SIG-M5 treated with dmso at 0.1 percent for 504 hours (cell line): Measurements from ENCODE around the gene ISCU.
"Not testable (repeated sequence)": the region's sequence is repeated elsewhere in the genome, so short reads cannot be mapped to it uniquely, and the experiment has no call there.

Experiments
- DNase-seq: peaks from one replicate; lab custom pipeline; 2025; ENCODE audit not compliant: unreplicated experiment; lab: John Stamatoyannopoulos, UW

The ISCU gene

GRCh38 chr12:108568338-108569154 is 6.2 kb downstream of the ISCU start:
- DNase-seq, result no peak

GRCh38 chr12:108570743-108571608 is 8.6 kb downstream of the ISCU start:
- peak; percentile 26 for DNase-seq

GRCh38 chr12:108571609-108572165 is 9.3 kb downstream of the ISCU start:
- DNase-seq, result no peak

GRCh38 chr12:108572166-108572790 is 9.9 kb downstream of the ISCU start:
- no peak for DNase-seq

- no peak for DNase-seq
These were observed 10.9 kb downstream of the ISCU start for GRCh38 chr12:108573317-108573716.

- not testable (repeated sequence) for DNase-seq
These were observed 11.9 kb downstream of the ISCU start for GRCh38 chr12:108574276-108574675.

DNA sequence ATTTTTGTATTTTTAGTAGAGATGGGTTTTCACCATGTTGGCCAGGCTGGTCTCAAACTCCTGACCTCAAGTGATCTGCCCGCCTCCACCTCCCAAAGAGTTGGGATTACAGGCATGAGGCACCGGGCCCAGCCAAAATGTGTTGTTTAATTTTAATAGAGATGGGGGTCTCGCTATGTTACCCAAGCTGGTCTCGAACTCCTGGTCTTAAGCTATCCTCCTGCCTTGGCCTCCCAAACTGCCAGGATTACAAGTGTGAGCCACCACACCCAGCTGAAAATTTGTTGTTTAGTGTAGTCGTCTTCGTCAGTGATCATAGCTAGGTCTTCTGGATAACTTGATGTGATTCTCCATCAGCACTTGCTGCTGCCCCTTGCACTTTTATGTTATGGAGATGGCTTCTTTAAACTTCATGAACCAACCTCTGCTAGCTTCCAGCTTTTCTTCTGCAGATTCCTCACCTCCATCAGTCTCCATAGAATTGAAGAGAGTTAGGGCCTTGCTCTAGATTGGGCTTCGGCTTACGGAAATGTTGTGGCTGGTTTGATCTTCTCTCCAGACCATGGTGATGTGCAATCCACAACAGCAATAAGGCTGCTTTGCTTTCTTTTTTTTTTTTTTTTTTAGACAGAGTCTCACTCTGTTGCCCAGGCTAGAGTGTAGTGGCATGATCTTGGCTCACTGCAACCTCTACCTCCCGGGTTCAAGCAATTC is 13.0 kb downstream of the ISCU start:
- no peak for DNase-seq

- DNase-seq, result no peak
These were observed 14.4 kb downstream of the ISCU start for GRCh38 chr12:108576660-108577234.

GRCh38 chr12:108577458-108577857 is 15.1 kb downstream of the ISCU start:
- DNase-seq, result no peak

DNA sequence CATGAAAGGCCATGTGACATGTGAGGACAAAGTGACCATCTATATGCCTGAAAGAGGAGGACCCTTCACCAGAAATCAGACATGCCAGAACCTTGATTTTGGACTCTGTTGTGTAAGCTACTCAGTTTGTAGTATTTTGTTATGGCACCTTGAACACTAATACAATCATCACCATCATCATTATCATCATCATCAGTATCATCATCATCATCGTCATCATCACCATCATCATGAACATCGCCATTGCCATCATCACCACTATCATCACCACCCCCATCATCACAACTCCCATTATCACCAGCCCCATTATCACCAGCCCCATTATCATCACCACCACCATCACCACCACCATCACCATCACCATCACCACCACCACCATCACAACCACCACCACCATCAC is 15.9 kb downstream of the ISCU start:
- DNase-seq, result no peak

GRCh38 chr12:108578813-108579212 is 16.4 kb downstream of the ISCU start:
- DNase-seq, result no peak

- no peak for DNase-seq
These were observed 18.1 kb downstream of the ISCU start for GRCh38 chr12:108580531-108580930.

DNA sequence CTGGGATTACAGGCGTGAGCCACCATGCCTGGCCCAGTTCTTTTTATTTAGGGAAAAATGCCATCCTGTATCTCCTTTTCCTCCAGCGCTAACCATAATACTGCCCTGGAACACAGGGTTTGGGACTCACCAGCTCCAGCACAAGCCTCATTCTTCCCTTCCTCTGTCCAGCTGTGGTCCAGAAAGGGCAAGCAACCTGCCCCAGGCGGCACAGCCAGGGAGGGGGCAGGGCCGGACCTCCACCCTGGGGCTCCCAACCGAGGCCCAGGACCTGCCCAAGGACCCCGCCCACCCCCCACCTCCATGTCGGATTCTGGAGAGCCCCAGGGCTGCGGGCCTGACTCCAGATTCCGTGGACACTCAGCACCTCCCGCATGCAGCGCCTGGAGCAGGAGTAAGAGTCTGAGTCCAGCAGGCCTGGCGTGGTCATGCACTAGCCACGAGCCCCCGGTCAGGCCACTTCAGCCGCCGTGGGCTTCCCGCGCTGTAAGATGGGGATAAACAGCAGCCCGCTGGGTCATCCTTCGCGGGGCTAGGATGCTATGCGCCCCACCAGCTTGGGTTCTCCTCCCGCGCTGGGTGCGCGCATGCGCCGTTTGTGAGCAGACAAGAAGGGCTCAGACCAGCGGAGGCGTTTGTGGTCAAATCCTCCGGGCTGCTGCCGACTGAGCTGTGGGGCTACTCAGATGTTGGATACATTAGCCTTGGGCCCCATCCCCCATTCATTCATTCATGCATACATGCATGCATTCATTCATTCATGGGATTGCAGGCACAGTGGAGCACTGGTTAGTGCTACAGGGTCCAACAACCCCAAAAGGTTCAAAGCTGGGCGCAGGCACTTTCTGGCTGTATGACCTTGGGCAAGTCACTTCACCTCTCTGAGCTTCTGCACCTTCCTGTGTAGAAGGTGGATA is 19.2 kb downstream of the ISCU start:
- no peak for DNase-seq

GRCh38 chr12:108582509-108582908 is 20.1 kb downstream of the ISCU start:
- DNase-seq, result no peak

GRCh38 chr12:108582978-108583770 is 20.8 kb downstream of the ISCU start:
- no peak for DNase-seq

GRCh38 chr12:108583991-108584390 is 21.6 kb downstream of the ISCU start:
- DNase-seq, result no peak

GRCh38 chr12:108584456-108585065 is 22.2 kb downstream of the ISCU start:
- no peak for DNase-seq

DNA sequence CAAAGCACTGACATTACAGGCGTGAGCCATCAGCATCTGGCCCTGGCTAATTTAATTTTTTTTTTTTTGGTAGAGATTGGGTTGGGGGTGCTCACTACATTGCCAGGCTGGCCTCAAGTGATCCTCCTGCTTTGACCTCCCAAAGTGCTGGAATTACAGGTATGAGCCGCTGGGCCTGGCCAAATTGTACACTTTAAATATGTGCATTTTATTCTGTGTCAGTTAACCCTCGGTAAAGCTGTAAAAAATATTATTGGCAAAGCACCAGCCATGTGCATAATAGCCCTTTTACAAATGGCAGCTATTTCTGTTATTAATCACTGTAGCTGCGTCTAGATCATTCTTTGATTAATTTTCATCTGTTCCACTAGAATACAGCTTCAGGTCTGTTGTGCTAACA is 23.5 kb downstream of the ISCU start:
- DNase-seq, result no peak
